PC-3 (cell line): Measurements from ENCODE around the gene TNP2.

Experiments used
- EZH2phosphoT487 ChIP-seq: fragments of 300-600 bp; sonication (generic); IDR thresholded peaks from 2 replicates; pipeline ENCODE4 v1.6.1; 2018; ENCODE audit warnings: mild to moderate bottlenecking, antibody characterized with exemption, low read length, borderline replicate concordance
- TF ChIP-seq, protein P1 (sequence below): fragments of 300-600 bp; sonication (generic); conservative IDR thresholded peaks from 2 replicates; pipeline ENCODE4 v1.5.1; 2017; ENCODE audit warnings: antibody characterized with exemption, low read depth, mild to moderate bottlenecking, low read length

DNA sequence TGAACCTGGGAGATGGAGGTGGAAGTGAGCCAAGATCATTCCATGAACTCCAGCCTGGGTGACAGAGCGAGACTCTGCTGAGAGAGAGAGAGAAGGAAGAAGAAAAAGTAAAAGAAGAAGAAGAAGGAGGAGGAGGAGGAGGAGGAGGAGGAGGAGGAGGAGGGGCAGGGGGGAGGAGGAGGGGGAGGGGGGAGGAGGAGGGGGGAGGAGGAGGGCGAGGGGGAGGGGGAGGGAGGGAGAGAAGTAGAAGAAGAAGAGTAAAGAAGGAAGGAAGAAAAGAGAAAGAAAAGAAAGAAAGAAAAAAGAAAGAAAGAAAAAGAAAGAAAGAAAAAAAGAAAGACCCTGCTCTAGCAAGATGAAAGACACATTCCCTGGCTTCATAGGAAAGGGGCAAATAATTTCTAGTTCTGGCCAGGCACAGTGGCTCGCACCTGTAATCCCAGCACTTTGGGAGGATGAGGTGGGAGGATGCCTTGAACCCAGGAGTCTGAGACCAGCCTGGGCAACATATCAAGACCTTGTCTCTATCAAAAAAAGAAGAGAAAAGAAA is 36.7 kb downstream of the TNP2 start:
- TF ChIP-seq, protein P1, sequence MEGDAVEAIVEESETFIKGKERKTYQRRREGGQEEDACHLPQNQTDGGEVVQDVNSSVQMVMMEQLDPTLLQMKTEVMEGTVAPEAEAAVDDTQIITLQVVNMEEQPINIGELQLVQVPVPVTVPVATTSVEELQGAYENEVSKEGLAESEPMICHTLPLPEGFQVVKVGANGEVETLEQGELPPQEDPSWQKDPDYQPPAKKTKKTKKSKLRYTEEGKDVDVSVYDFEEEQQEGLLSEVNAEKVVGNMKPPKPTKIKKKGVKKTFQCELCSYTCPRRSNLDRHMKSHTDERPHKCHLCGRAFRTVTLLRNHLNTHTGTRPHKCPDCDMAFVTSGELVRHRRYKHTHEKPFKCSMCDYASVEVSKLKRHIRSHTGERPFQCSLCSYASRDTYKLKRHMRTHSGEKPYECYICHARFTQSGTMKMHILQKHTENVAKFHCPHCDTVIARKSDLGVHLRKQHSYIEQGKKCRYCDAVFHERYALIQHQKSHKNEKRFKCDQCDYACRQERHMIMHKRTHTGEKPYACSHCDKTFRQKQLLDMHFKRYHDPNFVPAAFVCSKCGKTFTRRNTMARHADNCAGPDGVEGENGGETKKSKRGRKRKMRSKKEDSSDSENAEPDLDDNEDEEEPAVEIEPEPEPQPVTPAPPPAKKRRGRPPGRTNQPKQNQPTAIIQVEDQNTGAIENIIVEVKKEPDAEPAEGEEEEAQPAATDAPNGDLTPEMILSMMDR = no peak
- TF ChIP-seq EZH2phosphoT487 = no peak
